ENCODE results near the gene NUP50. TPM values are rescaled to one million over a fixed set of nuclear protein-coding genes. Genes with fewer than 3 reads are reported as not detected.

NUP50 gene
- total RNA-seq, 1 donor from 2014 or later = 103 TPM

DNA sequence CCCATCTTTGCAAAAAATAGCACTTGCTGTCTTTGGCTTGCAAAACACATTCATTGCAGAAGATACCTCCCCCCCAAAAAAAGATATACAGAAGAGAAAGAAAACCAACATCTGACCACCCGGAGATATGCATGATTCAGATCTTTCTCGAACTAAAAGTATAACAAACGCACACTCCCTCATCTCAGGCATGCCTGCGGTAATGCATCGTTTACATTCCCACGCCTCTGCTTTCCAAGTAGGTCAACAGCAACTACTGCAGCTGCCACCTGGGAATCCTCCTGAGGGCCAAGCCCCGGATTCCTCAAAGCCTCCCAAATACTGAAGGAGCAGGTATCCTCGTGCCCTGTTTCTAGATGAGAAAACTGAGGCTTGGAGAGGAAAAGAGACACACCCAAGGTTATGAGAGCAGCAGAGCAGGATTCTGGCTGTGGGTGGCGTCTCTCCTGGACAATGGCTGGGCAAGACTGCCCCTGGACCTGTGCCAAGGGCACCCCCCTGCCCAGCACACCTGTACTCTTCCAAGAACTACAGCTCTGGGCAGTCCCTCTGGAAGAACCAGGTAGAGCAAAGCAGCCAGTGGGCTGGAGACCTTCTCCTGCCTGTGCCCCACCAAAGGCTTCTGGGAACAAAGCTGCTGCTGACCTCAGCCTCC is 38.1 kb downstream of the NUP50 start:
- peak overlapping the region; percentile 8 for H3K4me3 Mint-ChIP-seq (ENCODE audit: unreplicated experiment)
- TF ChIP-seq, protein P1, sequence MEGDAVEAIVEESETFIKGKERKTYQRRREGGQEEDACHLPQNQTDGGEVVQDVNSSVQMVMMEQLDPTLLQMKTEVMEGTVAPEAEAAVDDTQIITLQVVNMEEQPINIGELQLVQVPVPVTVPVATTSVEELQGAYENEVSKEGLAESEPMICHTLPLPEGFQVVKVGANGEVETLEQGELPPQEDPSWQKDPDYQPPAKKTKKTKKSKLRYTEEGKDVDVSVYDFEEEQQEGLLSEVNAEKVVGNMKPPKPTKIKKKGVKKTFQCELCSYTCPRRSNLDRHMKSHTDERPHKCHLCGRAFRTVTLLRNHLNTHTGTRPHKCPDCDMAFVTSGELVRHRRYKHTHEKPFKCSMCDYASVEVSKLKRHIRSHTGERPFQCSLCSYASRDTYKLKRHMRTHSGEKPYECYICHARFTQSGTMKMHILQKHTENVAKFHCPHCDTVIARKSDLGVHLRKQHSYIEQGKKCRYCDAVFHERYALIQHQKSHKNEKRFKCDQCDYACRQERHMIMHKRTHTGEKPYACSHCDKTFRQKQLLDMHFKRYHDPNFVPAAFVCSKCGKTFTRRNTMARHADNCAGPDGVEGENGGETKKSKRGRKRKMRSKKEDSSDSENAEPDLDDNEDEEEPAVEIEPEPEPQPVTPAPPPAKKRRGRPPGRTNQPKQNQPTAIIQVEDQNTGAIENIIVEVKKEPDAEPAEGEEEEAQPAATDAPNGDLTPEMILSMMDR (IDR thresholded peaks at IDR 0.05; ENCODE audit: unreplicated experiment) = no peak
- no peak overlapping the region for H3K27ac Mint-ChIP-seq (ENCODE audit: unreplicated experiment)
- H3K4me1 Mint-ChIP-seq (ENCODE audit: unreplicated experiment) = no peaks in the 10 kb centered on the region
- H3K27me3 Mint-ChIP-seq (ENCODE audit: unreplicated experiment) = peaks cover 2% of the 10 kb centered on the region
- no peaks in the 10 kb centered on the region for H3K9me3 Mint-ChIP-seq (ENCODE audit: unreplicated experiment)
- peaks cover 15% of the 10 kb centered on the region for H3K36me3 Mint-ChIP-seq (ENCODE audit: low read depth, unreplicated experiment)
- DNase-seq (ENCODE audit: low spot score) = no peak

DNA sequence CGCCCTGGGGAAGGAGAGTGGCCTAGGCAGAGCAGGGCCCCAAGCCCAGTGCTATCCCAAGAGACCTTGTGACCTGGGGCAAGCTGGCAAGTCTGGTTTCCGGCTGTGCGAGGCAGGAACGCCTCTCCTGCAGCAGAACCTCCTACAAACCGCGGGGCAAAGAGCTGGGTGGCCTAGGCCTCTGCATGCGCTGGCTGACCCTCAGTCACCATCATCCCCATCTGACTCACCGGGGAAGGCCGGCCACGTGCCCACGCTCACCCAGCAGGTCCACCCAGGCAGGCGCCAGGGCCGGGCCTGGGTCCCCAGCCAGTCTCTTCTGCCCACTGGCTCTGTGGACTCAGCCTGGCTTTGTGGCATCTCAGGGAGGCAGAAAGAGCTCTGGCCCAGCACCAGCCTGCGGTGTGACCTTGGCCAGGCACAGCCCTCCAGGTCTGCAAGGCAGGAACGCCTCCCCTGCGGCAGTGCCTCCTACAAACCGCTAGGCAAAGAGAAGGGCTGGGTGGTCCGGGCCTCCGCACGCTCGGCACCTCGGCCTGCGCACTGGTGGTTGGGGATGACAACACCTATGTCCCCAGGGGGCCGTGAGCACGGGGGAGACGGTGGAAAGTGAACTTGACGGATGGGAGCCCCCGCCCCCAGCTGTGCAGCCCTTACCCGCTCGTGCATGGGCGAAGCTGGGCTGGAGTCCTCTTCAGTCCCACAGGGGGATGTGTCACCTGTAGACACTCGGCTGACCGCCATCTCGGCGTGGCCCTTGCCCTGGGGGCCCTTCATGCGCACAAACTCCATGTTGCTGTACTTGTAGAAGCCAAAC is 38.8 kb downstream of the NUP50 start:
- Mint-ChIP-seq H3K9me3 (ENCODE audit: unreplicated experiment) (no peaks in the 10 kb centered on the region), H3K27me3 (ENCODE audit: unreplicated experiment) (peaks cover 2% of the 10 kb centered on the region), H3K27ac (ENCODE audit: unreplicated experiment) (no peak overlapping the region), H3K36me3 (ENCODE audit: low read depth, unreplicated experiment) (peaks cover 15% of the 10 kb centered on the region), H3K4me3 (ENCODE audit: unreplicated experiment) (no peak overlapping the region), H3K4me1 (ENCODE audit: unreplicated experiment) (no peaks in the 10 kb centered on the region)
- TF ChIP-seq, protein P1 (IDR thresholded peaks at IDR 0.05; ENCODE audit: unreplicated experiment) = no peak
- no peak for DNase-seq (ENCODE audit: low spot score)

DNA sequence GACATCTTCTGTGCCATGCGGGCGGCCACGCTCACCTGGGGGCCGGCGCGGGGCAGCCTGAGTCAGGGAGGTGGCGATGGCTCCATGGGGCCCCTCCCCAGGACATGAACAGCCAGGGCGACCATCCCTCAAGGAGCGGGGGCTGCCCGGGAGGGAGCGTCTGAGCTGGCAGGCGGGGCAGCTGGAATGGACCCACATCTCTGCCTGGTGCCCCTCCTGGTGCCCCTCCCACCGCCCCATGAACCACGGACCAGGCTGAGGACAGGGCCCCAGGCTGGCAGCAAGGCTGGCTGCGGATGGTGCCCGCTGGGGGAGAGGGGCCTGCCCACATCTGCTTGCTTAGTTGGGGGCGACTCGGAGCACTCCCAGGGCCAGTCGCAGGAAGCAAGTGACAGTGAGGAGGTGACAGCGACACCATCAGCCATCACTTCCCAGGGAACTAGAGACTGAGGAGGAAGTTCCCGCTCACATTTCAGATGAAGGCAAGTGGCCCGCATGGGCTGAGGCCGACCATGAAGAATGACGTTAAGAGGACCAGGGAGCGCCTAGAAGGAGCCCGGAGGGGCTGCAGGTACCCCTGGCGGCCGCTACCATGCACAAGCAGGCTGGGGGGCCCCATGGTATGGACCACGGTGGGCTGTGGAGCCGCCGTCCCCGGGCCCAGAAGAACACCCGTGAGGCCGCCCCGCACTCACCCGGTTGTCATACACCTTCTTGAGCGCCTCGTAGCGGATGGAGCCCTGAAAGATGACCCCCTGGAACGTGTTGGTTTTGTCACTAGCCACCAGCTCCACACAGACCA is 39.6 kb downstream of the NUP50 start:
- H3K27ac Mint-ChIP-seq (ENCODE audit: unreplicated experiment) = no peak overlapping the region
- TF ChIP-seq, protein P1 (IDR thresholded peaks at IDR 0.05; ENCODE audit: unreplicated experiment) = no peak
- no peaks in the 10 kb centered on the region for H3K9me3 Mint-ChIP-seq (ENCODE audit: unreplicated experiment)
- H3K4me3 Mint-ChIP-seq (ENCODE audit: unreplicated experiment) = no peak overlapping the region
- no peak for DNase-seq (ENCODE audit: low spot score)
- peaks cover 2% of the 10 kb centered on the region for H3K27me3 Mint-ChIP-seq (ENCODE audit: unreplicated experiment)
- peaks cover 15% of the 10 kb centered on the region for H3K36me3 Mint-ChIP-seq (ENCODE audit: low read depth, unreplicated experiment)
- H3K4me1 Mint-ChIP-seq (ENCODE audit: unreplicated experiment) = no peaks in the 10 kb centered on the region

DNA sequence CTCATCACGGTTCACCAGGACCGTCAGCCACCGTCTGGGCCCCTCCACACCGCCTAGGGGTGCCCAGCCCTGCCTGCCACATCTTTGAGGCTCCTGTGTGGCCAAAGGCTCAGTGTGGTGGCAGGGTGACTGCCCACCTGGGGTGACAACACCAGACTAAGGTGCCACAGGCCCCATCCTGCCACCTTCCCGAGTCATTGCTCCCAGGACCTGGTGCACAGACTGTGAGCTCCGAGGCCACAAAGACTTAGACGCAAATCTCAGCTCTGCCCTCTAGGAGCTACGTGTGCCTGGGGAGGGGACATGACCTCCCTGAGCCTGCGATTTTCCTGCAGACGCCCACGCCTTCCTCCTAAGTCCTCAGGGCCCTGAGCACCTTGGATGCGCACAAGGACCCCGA is 40.5 kb downstream of the NUP50 start:
- no peaks in the 10 kb centered on the region for H3K4me1 Mint-ChIP-seq (ENCODE audit: unreplicated experiment)
- H3K4me3 Mint-ChIP-seq (ENCODE audit: unreplicated experiment) = no peak overlapping the region
- no peak for DNase-seq (ENCODE audit: low spot score)
- H3K27ac Mint-ChIP-seq (ENCODE audit: unreplicated experiment) = no peak overlapping the region
- H3K9me3 Mint-ChIP-seq (ENCODE audit: unreplicated experiment) = no peaks in the 10 kb centered on the region
- TF ChIP-seq, protein P1 (IDR thresholded peaks at IDR 0.05; ENCODE audit: unreplicated experiment) = no peak
- peaks cover 15% of the 10 kb centered on the region for H3K36me3 Mint-ChIP-seq (ENCODE audit: low read depth, unreplicated experiment)
- peaks cover 2% of the 10 kb centered on the region for H3K27me3 Mint-ChIP-seq (ENCODE audit: unreplicated experiment)

All from endothelial cell (in vitro differentiated cells).